IgD-negative memory B cell (primary cell): ENCODE results near the gene AIG1. TPM values are rescaled to one million over a fixed set of nuclear protein-coding genes. Genes with fewer than 3 reads are reported as not detected.
A peak's percentile ranks its signal among the peaks of the same experiment; 100 is the strongest.
"Not testable (repeated sequence)": the region's sequence is repeated elsewhere in the genome, so short reads cannot be mapped to it uniquely, and the experiment has no call there.

Source experiments
- H3K27ac Mint-ChIP-seq, 3 donors: one replicate each; pipeline ENCODE4 v1.8.0; 2020 to 2022; ENCODE audit warnings: mild to moderate bottlenecking in 3 of 3, mixed read lengths in 3 of 3, moderate library complexity in 1 of 3
- H3K27me3 Mint-ChIP-seq: one replicate; pipeline ENCODE4 v1.8.0; 2021; ENCODE audit warnings: mixed read lengths
- H3K36me3 Mint-ChIP-seq: one replicate; pipeline ENCODE4 v1.8.0; 2020; ENCODE audit warnings: mild to moderate bottlenecking, mixed read lengths
- H3K4me1 Mint-ChIP-seq, 3 donors: one replicate each; pipeline ENCODE4 v1.8.0; 2020 to 2022; ENCODE audit warnings: mixed read lengths in 3 of 3, mild to moderate bottlenecking in 1 of 3
- H3K4me3 Mint-ChIP-seq, 4 donors: one replicate each; pipeline ENCODE4 v1.8.0; 2020 to 2022; ENCODE audit warnings: mild to moderate bottlenecking in 4 of 4, mixed read lengths in 4 of 4, moderate library complexity in 3 of 4
- H3K9me3 Mint-ChIP-seq, 3 donors: one replicate each; pipeline ENCODE4 v1.8.0; 2020 to 2021; ENCODE audit warnings: mixed read lengths in 3 of 3, mild to moderate bottlenecking in 1 of 3
- polyA plus RNA-seq: library from polyadenylated mRNA; unstranded; fragments of 300-500 nt; fragmentation: Illumina TruSeq; gene quantifications from one replicate; pipeline ENCODE4 v1.2.3, GENCODE V29; 2021

The AIG1 gene
- polyA plus RNA-seq, 1 donor from 2014 or later = 23.0 TPM

- H3K4me1 Mint-ChIP-seq, H3K27me3 Mint-ChIP-seq, H3K4me3 Mint-ChIP-seq: not testable (repeated sequence)
- Mint-ChIP-seq H3K9me3 (peaks cover 3 to 12% (median 4%) of the 10 kb centered on the region in 3 donors), H3K36me3 (peaks cover 22% of the 10 kb centered on the region), H3K27ac (peak overlapping the region in 1 of 3 donors; percentile 67)
These were observed 79.2 kb downstream of the AIG1 start for GRCh38 chr6:143139884-143140283.

DNA sequence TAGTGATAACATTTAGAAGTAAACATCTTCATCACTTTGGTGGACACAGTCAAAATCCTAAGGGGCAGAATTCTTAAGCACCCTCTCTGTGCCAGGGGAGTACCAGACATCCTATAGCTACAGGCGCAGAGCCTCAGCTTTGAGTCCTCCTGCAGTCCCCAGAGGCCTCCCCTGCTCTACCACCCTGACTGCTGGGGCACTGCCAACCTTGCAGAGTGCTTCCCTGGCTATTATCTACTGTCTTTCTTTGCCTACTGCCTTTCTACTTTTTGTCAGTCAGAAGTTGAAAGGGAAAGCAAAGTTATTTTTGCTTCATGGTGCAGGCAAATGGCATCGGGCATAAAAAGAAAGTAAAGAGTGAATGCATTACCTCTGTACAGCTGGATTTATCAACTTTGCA lies 80.1 kb downstream of the AIG1 start:
- H3K9me3 Mint-ChIP-seq = peaks cover 3 to 12% (median 4%) of the 10 kb centered on the region in 3 donors
- peaks cover 22% of the 10 kb centered on the region for H3K36me3 Mint-ChIP-seq
- H3K27ac Mint-ChIP-seq = peak overlapping the region in 1 of 3 donors; percentile 65
- H3K4me1 Mint-ChIP-seq = no peaks in the 10 kb centered on the region
- no peaks in the 10 kb centered on the region for H3K27me3 Mint-ChIP-seq
- H3K4me3 Mint-ChIP-seq = no peak overlapping the region

DNA sequence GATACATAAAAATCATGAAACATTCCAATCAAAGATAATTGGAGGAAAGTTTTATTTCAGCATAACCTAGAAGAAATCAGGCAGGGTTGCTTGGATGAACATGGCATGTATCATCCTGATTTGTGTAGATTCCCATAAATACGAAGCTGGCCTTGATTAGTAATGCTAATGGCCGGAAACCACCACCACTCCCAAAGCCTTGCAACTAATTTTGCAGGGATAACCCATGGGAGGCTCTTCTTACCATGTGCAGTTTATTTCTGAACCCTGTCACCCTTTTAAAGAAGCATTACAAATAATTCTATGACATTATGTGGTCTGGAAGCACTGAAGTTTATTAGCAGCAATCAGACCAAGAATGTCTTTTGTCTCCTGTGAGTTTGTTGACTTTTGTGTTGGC lies 80.8 kb downstream of the AIG1 start:
- H3K4me3 Mint-ChIP-seq = no peak overlapping the region
- H3K36me3 Mint-ChIP-seq = peaks cover 22% of the 10 kb centered on the region
- H3K27me3 Mint-ChIP-seq = no peaks in the 10 kb centered on the region
- H3K4me1 Mint-ChIP-seq = no peaks in the 10 kb centered on the region
- H3K9me3 Mint-ChIP-seq = peaks cover 3 to 12% (median 4%) of the 10 kb centered on the region in 3 donors
- no peak overlapping the region for H3K27ac Mint-ChIP-seq

- Mint-ChIP-seq H3K9me3 (no peaks in the 10 kb centered on the region), H3K36me3 (peaks cover 6% of the 10 kb centered on the region), H3K4me3 (no peak overlapping the region), H3K4me1 (no peaks in the 10 kb centered on the region), H3K27me3 (no peaks in the 10 kb centered on the region), H3K27ac (peak overlapping the region in 1 of 3 donors; percentile 50)
These were observed 85.6 kb downstream of the AIG1 start for GRCh38 chr6:143146186-143146851.

- Mint-ChIP-seq H3K4me1 (no peaks in the 10 kb centered on the region), H3K9me3 (no peaks in the 10 kb centered on the region), H3K27ac (no peak overlapping the region), H3K36me3 (peaks cover 4% of the 10 kb centered on the region), H3K4me3 (no peak overlapping the region), H3K27me3 (no peaks in the 10 kb centered on the region)
These were observed 89.1 kb downstream of the AIG1 start for GRCh38 chr6:143149771-143150170.

DNA sequence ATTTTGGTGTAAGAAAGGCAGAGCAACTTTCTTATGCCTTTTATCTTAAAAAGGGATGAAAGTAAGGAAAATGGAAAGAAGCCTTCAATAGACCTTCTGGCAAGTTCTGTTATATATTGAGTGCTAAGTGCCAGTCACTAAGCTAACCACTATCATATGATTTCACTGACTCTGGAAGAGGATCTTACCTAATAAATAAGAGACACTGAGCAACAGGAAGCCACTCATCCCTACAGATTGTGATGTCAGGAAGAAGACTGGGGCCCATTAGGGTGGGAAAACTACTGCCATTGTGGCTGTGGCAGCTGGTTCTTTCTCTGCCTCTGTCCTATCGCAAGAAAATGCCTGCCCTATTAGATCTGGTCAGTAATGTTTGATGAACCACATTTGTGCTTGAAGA lies 89.6 kb downstream of the AIG1 start:
- H3K27me3 Mint-ChIP-seq = no peaks in the 10 kb centered on the region
- peaks cover 4% of the 10 kb centered on the region for H3K36me3 Mint-ChIP-seq

DNA sequence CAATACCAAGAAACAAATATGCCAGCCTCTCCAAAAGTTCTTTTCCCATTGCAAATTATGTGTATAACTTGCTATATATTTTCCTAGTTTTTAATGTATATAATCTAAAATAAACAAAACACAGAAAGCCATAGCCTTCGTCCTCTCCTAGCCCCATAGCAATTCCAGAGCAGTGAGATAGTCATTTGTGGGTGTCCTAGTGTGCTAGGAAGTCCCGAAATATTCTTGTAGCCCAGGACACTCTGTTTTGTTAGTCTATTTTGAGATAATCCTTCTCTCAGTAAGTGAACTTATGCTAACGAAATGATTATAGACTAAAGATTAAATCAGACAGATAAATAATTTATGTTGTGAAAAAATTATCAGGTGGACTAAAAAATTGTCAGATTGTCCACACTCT lies 90.7 kb downstream of the AIG1 start:
- H3K27me3 Mint-ChIP-seq = no peaks in the 10 kb centered on the region
- H3K4me1 Mint-ChIP-seq = peaks cover 0 to 1% (median 0%) of the 10 kb centered on the region in 3 donors
- H3K36me3 Mint-ChIP-seq = peaks cover 4% of the 10 kb centered on the region
- no peak overlapping the region for H3K4me3 Mint-ChIP-seq
- no peaks in the 10 kb centered on the region for H3K9me3 Mint-ChIP-seq
- H3K27ac Mint-ChIP-seq = no peak overlapping the region

More for the DNA sequence above, 89.6 kb downstream of the AIG1 start:
- Mint-ChIP-seq H3K9me3 (no peaks in the 10 kb centered on the region), H3K27ac (no peak overlapping the region), H3K4me3 (no peak overlapping the region), H3K4me1 (no peaks in the 10 kb centered on the region)

DNA sequence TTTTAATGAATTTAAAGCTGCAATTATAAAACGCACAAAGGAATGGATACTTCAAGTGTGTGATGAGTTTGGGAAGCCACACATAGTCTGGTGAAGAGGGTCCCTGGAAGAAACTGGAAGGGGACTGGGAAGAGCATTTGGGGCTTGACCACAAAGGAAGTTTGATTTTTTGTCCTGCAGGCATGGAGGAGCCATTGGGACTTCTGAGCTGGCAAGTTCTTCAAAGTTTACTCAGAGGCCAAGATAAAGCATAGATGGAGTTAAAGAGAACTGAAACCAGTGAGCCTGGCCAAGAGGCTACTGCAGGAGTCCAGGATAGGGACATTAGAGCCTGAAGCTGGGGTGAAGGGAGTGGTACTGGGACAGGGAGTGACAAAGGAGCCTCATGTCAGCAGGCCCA lies 95.0 kb downstream of the AIG1 start:
- H3K4me3 Mint-ChIP-seq = no peak overlapping the region
- H3K9me3 Mint-ChIP-seq = no peaks in the 10 kb centered on the region
- H3K4me1 Mint-ChIP-seq = peaks cover 0 to 8% (median 0%) of the 10 kb centered on the region in 3 donors
- H3K36me3 Mint-ChIP-seq = peaks cover 2% of the 10 kb centered on the region
- H3K27ac Mint-ChIP-seq = no peak overlapping the region
- H3K27me3 Mint-ChIP-seq = no peaks in the 10 kb centered on the region

DNA sequence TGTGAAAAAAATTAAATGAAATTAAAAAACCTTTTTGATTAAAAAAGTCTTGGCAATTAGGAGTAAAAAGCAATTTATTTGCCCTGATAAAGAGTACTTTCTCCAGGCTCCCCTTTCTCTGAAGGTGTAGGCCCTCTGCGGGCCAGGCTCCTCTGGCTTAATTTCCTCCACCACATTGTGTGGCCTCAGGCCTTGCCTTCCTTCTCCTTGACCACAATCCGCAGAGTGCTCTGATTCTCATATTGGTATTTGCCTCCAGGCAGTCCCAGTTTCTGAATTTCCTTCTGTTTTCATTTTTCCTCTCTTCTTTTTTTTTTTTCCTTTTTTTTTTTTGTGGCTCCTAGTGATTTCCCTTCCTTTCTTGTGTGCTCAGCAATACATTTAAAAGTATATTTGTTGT lies 96.4 kb downstream of the AIG1 start:
- Mint-ChIP-seq H3K4me3 (no peak overlapping the region), H3K27me3 (no peaks in the 10 kb centered on the region), H3K36me3 (peaks cover 2% of the 10 kb centered on the region), H3K27ac (no peak overlapping the region), H3K9me3 (no peaks in the 10 kb centered on the region), H3K4me1 (peaks cover 0 to 8% (median 0%) of the 10 kb centered on the region in 3 donors)

- H3K27ac Mint-ChIP-seq = peak overlapping the region in 1 of 3 donors; percentile 44
- H3K4me1 Mint-ChIP-seq = peaks cover 0 to 8% (median 0%) of the 10 kb centered on the region in 3 donors
- peaks cover 2% of the 10 kb centered on the region for H3K36me3 Mint-ChIP-seq
- no peak overlapping the region for H3K4me3 Mint-ChIP-seq
- no peaks in the 10 kb centered on the region for H3K9me3 Mint-ChIP-seq
- no peaks in the 10 kb centered on the region for H3K27me3 Mint-ChIP-seq
These were observed 97.5 kb downstream of the AIG1 start for GRCh38 chr6:143158113-143158581.

GRCh38 chr6:143159001-143159400 lies 98.3 kb downstream of the AIG1 start:
- no peak overlapping the region for H3K4me3 Mint-ChIP-seq
- H3K9me3 Mint-ChIP-seq = no peaks in the 10 kb centered on the region
- peaks cover 2% of the 10 kb centered on the region for H3K36me3 Mint-ChIP-seq

DNA sequence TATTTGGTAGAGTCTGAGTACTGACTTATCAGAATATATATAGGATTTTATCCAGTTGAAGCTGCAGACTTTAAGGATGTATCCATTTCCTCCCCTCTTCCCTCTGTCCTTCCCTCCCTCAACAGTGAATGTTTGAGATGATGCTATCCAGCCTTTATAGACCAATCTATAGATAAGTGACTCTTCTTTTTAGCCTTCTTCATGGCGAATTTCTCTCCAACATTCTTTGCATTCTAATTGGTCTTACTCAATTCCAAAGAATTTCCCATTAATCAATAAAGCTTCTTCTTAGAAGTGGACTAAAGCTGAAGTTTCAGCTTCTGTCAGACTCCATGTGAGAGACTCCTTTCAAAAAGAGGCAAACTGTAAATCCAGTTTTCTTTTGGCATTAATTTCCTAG lies 99.3 kb downstream of the AIG1 start:
- H3K27me3 Mint-ChIP-seq = no peaks in the 10 kb centered on the region
- peaks cover 0 to 8% (median 0%) of the 10 kb centered on the region in 3 donors for H3K4me1 Mint-ChIP-seq
- H3K9me3 Mint-ChIP-seq = no peaks in the 10 kb centered on the region
- no peak overlapping the region for H3K4me3 Mint-ChIP-seq
- no peak overlapping the region for H3K27ac Mint-ChIP-seq
- peaks cover 2% of the 10 kb centered on the region for H3K36me3 Mint-ChIP-seq

More at GRCh38 chr6:143159001-143159400, 98.3 kb downstream of the AIG1 start:
- Mint-ChIP-seq H3K27me3 (no peaks in the 10 kb centered on the region), H3K27ac (no peak overlapping the region), H3K4me1 (peaks cover 0 to 8% (median 0%) of the 10 kb centered on the region in 3 donors)

DNA sequence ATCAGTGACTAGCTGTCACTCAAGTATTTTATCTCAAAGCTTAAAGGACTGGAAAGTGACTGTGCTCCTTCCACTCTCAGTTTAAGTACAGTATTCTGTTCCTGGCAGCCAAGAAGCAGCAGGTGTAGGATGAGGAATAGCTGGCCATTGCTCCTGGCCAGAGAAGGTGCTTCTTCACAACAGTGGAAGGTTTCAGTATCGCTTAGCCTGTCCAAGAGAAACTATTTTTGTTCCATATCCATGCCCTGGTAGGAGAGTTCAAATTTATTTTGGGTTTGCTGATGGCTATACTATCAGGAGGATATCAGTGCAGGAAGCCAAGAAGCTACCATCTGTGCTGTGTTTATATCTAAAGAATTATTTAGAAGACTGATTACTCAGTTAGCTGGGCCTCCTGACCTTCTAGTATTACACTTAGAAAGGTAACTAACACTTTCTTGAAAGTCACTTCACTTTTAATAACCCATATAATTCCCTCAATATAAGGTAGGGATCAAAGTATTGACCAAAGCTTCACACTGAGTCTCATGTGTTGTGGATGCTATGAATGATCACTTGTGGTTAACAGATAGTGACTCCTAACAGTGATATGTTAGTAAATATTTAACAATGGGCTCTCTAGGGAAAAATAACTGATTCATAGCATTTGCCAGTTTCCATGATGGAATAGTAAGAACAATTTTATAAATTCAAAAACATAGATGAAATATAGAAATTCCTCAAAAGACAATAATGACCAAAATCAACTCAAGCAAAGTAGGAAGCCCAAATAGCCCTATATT lies 99.9 kb downstream of the AIG1 start:
- H3K27ac Mint-ChIP-seq = no peak overlapping the region
- no peaks in the 10 kb centered on the region for H3K27me3 Mint-ChIP-seq
- H3K4me1 Mint-ChIP-seq = peaks cover 0 to 7% (median 0%) of the 10 kb centered on the region in 3 donors
- no peaks in the 10 kb centered on the region for H3K9me3 Mint-ChIP-seq
- H3K36me3 Mint-ChIP-seq = peaks cover 2% of the 10 kb centered on the region
- no peak overlapping the region for H3K4me3 Mint-ChIP-seq

- no peak overlapping the region for H3K27ac Mint-ChIP-seq
- no peaks in the 10 kb centered on the region for H3K4me1 Mint-ChIP-seq
- no peaks in the 10 kb centered on the region for H3K9me3 Mint-ChIP-seq
These were observed 102.9 kb downstream of the AIG1 start for GRCh38 chr6:143163621-143164020.

GRCh38 chr6:143164565-143165105 lies 103.9 kb downstream of the AIG1 start:
- H3K27me3 Mint-ChIP-seq = no peaks in the 10 kb centered on the region
- no peaks in the 10 kb centered on the region for H3K9me3 Mint-ChIP-seq
- peaks cover 9% of the 10 kb centered on the region for H3K36me3 Mint-ChIP-seq
- no peak overlapping the region for H3K27ac Mint-ChIP-seq
- no peaks in the 10 kb centered on the region for H3K4me1 Mint-ChIP-seq
- H3K4me3 Mint-ChIP-seq = no peak overlapping the region

More at GRCh38 chr6:143163621-143164020, 102.9 kb downstream of the AIG1 start:
- H3K36me3 Mint-ChIP-seq = peaks cover 9% of the 10 kb centered on the region
- no peak overlapping the region for H3K4me3 Mint-ChIP-seq
- H3K27me3 Mint-ChIP-seq = no peaks in the 10 kb centered on the region
